Measurements from ENCODE around the gene EFCAB12.

- TF ChIP-seq CTCF (IDR thresholded peaks at IDR 0.05) = no peak
- no peak for TF ChIP-seq EZH2 (IDR thresholded peaks at IDR 0.05)
Observed at GRCh38 chr3:129412542-129413198, 15.8 kb downstream of the EFCAB12 start.

Measured in neural progenitor cell (in vitro differentiated cells).